Measurements from ENCODE around the gene PWWP2B.

Gene PWWP2B

GRCh38 chr10:132395704-132396493, 1.1 kb upstream of the PWWP2B start:
- DNase-seq: no peak

- DNase-seq: peak; percentile 49
These were observed 435 bp upstream of the PWWP2B start for GRCh38 chr10:132396494-132397035.

- DNase-seq: peak; percentile 47
These were observed 918 bp downstream of the PWWP2B start for GRCh38 chr10:132397671-132398565.

GRCh38 chr10:132398566-132398991, 1.6 kb downstream of the PWWP2B start:
- no peak for DNase-seq

- no peak for DNase-seq
These were observed 2.4 kb downstream of the PWWP2B start for GRCh38 chr10:132399117-132400035.

- no peak for DNase-seq
These were observed 3.1 kb downstream of the PWWP2B start for GRCh38 chr10:132400041-132400546.

GRCh38 chr10:132400547-132401151, 3.6 kb downstream of the PWWP2B start:
- DNase-seq: no peak

GRCh38 chr10:132401401-132402118, 4.6 kb downstream of the PWWP2B start:
- no peak for DNase-seq

- DNase-seq: no peak
These were observed 5.8 kb downstream of the PWWP2B start for GRCh38 chr10:132402781-132403241.

GRCh38 chr10:132403511-132404168, 6.6 kb downstream of the PWWP2B start:
- DNase-seq: no peak

GRCh38 chr10:132404169-132404880, 7.3 kb downstream of the PWWP2B start:
- DNase-seq: no peak

GRCh38 chr10:132404911-132405462, 8.0 kb downstream of the PWWP2B start:
- no peak for DNase-seq

- no peak for DNase-seq
These were observed 8.5 kb downstream of the PWWP2B start for GRCh38 chr10:132405463-132405991.

- DNase-seq: no peak
These were observed 9.2 kb downstream of the PWWP2B start for GRCh38 chr10:132406181-132406580.

- no peak for DNase-seq
These were observed 9.8 kb downstream of the PWWP2B start for GRCh38 chr10:132406750-132407149.

GRCh38 chr10:132407243-132407746, 10.3 kb downstream of the PWWP2B start:
- DNase-seq: no peak

- DNase-seq: no peak
These were observed 10.9 kb downstream of the PWWP2B start for GRCh38 chr10:132407846-132408278.

GRCh38 chr10:132408367-132408781, 11.4 kb downstream of the PWWP2B start:
- DNase-seq: no peak

Measured in RPMI8226 (cell line).